ENCODE measurements around the gene MRM1. TPM values are rescaled to one million over a fixed set of nuclear protein-coding genes. Genes with fewer than 3 reads are reported as not detected.

The MRM1 gene
- total and polyA plus RNA-seq, 9 donors: 2.7 to 8.1 (median 6.6) TPM

DNA sequence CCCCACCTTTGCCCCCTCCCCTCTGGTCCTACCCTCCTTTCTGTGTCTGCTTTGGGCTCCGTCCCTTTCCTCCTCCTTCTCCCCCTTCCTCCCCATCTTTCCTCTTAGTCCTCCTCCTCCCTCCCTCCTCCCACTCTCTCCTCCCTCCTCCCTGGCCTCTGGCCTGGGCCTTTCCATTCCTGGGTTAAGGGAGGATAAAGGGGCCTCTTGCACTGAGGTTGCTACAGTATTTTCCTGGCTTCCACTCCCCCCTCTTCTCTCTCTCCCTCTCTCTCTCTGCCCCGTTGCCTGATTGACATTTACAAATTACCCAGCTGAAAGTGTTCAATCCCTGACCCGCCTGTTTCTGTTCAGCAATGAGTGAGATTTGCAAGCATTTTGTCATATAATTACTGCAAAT lies 44.0 kb downstream of the MRM1 start:
- WGBS, 3 donors: 59 to 61% (median 59%) methylated on average over 3 of the region's 3 CpGs
- H3K27me3 ChIP-seq: no peaks in the 10 kb centered on the region
- DNase-seq: no peak
- intact Hi-C loops (cut with DNase I): no loop called here
- H3K4me3 ChIP-seq: no peak overlapping the region
- TF ChIP-seq POLR2A (IDR thresholded peaks at IDR 0.05): no peak
- no peak for TF ChIP-seq EP300 (IDR thresholded peaks at IDR 0.05)
- TF ChIP-seq, protein P1, sequence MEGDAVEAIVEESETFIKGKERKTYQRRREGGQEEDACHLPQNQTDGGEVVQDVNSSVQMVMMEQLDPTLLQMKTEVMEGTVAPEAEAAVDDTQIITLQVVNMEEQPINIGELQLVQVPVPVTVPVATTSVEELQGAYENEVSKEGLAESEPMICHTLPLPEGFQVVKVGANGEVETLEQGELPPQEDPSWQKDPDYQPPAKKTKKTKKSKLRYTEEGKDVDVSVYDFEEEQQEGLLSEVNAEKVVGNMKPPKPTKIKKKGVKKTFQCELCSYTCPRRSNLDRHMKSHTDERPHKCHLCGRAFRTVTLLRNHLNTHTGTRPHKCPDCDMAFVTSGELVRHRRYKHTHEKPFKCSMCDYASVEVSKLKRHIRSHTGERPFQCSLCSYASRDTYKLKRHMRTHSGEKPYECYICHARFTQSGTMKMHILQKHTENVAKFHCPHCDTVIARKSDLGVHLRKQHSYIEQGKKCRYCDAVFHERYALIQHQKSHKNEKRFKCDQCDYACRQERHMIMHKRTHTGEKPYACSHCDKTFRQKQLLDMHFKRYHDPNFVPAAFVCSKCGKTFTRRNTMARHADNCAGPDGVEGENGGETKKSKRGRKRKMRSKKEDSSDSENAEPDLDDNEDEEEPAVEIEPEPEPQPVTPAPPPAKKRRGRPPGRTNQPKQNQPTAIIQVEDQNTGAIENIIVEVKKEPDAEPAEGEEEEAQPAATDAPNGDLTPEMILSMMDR (IDR thresholded peaks at IDR 0.05): no peak
- no peaks in the 10 kb centered on the region for H3K36me3 ChIP-seq
- no peak overlapping the region for H3K27ac ChIP-seq
- H3K4me1 ChIP-seq (ENCODE audit: insufficient read depth): peaks cover 6% of the 10 kb centered on the region
- H3K9me3 ChIP-seq: no peaks in the 10 kb centered on the region

GRCh38 chr17:36647636-36648035 lies 46.3 kb downstream of the MRM1 start:
- no peaks in the 10 kb centered on the region for H3K4me1 ChIP-seq (ENCODE audit: insufficient read depth)
- no peaks in the 10 kb centered on the region for H3K9me3 ChIP-seq
- 32 to 36% (median 33%) methylated on average over 4 of the region's 4 CpGs for WGBS, 3 donors
- no peaks in the 10 kb centered on the region for H3K36me3 ChIP-seq
- H3K27ac ChIP-seq: no peak overlapping the region
- intact Hi-C loops (cut with DNase I): no loop called here
- no peak for TF ChIP-seq POLR2A (IDR thresholded peaks at IDR 0.05)
- no peak for TF ChIP-seq EP300 (IDR thresholded peaks at IDR 0.05)
- TF ChIP-seq, protein P1 (IDR thresholded peaks at IDR 0.05): no peak
- H3K27me3 ChIP-seq: no peaks in the 10 kb centered on the region
- no peak for DNase-seq
- H3K4me3 ChIP-seq: no peak overlapping the region

DNA sequence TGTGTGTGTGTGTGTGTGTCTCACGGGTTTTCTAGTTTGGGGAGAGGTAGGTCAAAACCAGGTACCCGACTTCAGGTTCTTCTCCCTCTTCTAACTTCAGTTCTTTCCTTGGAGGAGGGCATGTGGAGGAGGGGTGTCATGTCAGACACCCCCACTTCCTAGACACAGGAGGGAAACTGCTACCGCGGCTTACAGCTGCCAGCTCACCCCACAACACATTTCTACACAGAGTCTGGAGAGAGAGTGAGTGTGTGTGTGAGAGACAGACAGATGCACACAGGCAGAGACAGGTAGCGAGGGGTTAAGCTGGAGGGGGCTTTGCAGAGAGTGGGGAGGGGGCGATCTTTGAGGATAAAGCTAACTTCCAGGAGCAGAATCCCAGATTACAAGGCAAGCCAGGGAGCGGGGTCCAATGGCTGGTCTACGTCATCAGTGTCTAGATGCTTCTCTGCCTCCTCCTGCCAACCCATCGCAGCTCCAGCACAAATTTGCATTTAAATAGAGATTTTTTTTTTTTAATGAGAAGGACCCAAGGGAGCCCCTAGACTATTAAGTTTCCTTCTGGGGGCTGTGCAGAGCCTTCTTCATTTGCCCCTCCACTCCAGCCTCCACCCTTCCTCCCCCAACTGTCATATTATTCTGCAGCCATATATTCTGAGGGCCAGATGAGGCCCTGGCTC lies 48.9 kb downstream of the MRM1 start:
- no peaks in the 10 kb centered on the region for H3K4me1 ChIP-seq (ENCODE audit: insufficient read depth)
- DNase-seq: no peak
- no peaks in the 10 kb centered on the region for H3K36me3 ChIP-seq
- intact Hi-C loops (cut with DNase I): no loop called here
- no peaks in the 10 kb centered on the region for H3K9me3 ChIP-seq
- H3K27ac ChIP-seq: no peak overlapping the region
- WGBS, 3 donors: 28 to 37% (median 30%) methylated on average over 9 of the region's 9 CpGs
- no peak for TF ChIP-seq POLR2A (IDR thresholded peaks at IDR 0.05)
- no peak for TF ChIP-seq EP300 (IDR thresholded peaks at IDR 0.05)
- TF ChIP-seq, protein P1 (IDR thresholded peaks at IDR 0.05): no peak
- H3K27me3 ChIP-seq: no peaks in the 10 kb centered on the region
- H3K4me3 ChIP-seq: no peak overlapping the region

GRCh38 chr17:36653374-36653773 lies 52.0 kb downstream of the MRM1 start:
- no peak for TF ChIP-seq EP300 (IDR thresholded peaks at IDR 0.05)
- TF ChIP-seq, protein P1 (IDR thresholded peaks at IDR 0.05): no peak
- no peak for TF ChIP-seq POLR2A (IDR thresholded peaks at IDR 0.05)
- no peak for DNase-seq
- no peak overlapping the region for H3K4me3 ChIP-seq
- intact Hi-C loops (cut with DNase I): no loop called here
- no peak overlapping the region for H3K27ac ChIP-seq
- 66 to 72% (median 68%) methylated on average over 3 of the region's 3 CpGs for WGBS, 3 donors
- H3K36me3 ChIP-seq: no peaks in the 10 kb centered on the region
- H3K27me3 ChIP-seq: no peaks in the 10 kb centered on the region
- H3K9me3 ChIP-seq: no peaks in the 10 kb centered on the region
- H3K4me1 ChIP-seq (ENCODE audit: insufficient read depth): no peaks in the 10 kb centered on the region

Measured in ovary (tissue), 9 donors.